Measurements from ENCODE around the gene ZC3H13.

DNA sequence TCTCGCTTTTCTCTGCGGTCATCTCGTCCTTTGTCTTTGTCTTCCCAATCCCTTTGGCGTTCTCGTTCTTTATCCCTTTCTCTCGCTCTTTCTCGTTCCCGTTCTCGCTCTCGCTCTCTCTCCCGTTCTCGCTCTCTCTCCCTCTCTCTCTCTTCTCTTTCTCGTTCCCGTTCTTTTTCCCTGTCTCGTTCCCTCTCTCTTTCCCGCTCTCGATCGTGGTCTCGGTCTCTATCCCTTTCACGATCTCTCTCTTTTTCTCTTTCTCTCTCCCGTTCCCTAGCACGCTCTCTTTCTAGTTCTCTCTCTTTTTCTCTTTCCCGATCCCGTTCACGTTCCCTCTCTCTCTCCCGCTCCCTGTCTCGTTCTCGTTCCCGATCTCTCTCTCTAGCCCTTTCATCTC is 77.2 kb downstream of the ZC3H13 start:
- no peak for TF ChIP-seq EGR1 (IDR thresholded peaks at IDR 0.05)
- TF ChIP-seq, protein P1, sequence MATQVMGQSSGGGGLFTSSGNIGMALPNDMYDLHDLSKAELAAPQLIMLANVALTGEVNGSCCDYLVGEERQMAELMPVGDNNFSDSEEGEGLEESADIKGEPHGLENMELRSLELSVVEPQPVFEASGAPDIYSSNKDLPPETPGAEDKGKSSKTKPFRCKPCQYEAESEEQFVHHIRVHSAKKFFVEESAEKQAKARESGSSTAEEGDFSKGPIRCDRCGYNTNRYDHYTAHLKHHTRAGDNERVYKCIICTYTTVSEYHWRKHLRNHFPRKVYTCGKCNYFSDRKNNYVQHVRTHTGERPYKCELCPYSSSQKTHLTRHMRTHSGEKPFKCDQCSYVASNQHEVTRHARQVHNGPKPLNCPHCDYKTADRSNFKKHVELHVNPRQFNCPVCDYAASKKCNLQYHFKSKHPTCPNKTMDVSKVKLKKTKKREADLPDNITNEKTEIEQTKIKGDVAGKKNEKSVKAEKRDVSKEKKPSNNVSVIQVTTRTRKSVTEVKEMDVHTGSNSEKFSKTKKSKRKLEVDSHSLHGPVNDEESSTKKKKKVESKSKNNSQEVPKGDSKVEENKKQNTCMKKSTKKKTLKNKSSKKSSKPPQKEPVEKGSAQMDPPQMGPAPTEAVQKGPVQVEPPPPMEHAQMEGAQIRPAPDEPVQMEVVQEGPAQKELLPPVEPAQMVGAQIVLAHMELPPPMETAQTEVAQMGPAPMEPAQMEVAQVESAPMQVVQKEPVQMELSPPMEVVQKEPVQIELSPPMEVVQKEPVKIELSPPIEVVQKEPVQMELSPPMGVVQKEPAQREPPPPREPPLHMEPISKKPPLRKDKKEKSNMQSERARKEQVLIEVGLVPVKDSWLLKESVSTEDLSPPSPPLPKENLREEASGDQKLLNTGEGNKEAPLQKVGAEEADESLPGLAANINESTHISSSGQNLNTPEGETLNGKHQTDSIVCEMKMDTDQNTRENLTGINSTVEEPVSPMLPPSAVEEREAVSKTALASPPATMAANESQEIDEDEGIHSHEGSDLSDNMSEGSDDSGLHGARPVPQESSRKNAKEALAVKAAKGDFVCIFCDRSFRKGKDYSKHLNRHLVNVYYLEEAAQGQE (IDR thresholded peaks at IDR 0.05; ENCODE audit: low read depth), result no peak
- TF ChIP-seq, protein P2, sequence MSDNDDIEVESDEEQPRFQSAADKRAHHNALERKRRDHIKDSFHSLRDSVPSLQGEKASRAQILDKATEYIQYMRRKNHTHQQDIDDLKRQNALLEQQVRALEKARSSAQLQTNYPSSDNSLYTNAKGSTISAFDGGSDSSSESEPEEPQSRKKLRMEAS (IDR thresholded peaks at IDR 0.05), result no peak
- no peak for TF ChIP-seq EP300 (IDR thresholded peaks at IDR 0.05; ENCODE audit: borderline replicate concordance)
- TF ChIP-seq NFIC (IDR thresholded peaks at IDR 0.05), result no peak
- no peak for TF ChIP-seq TAF1 (IDR thresholded peaks at IDR 0.05; ENCODE audit: low read depth)
- TF ChIP-seq RAD21 (IDR thresholded peaks at IDR 0.05; ENCODE audit: low read depth), result no peak
- no peak for TF ChIP-seq CEBPB (IDR thresholded peaks at IDR 0.05)
- no peak for TF ChIP-seq YY1 (IDR thresholded peaks at IDR 0.05; ENCODE audit: low read depth)
- TF ChIP-seq FOXM1 (IDR thresholded peaks at IDR 0.05; ENCODE audit: borderline replicate concordance, low read depth), result no peak
- no peak for TF ChIP-seq TCF12 (IDR thresholded peaks at IDR 0.05; ENCODE audit: low read depth)
- TF ChIP-seq CREB1 (IDR thresholded peaks at IDR 0.05; ENCODE audit: low read depth), result no peak

Measured in Ishikawa (cell line).